HL-60 (cell line): ENCODE data around the gene VSTM2B.

Experiments
- CTCF ChIP-seq: IDR thresholded peaks from one replicate; pipeline ENCODE4 v1.5.1; 2011; ENCODE audit warnings: low read length, control low read depth, inconsistent platforms; ENCODE audit not compliant: insufficient read depth
- GABPA ChIP-seq: IDR thresholded peaks from 2 replicates; pipeline ENCODE4 v1.6.1; 2012; ENCODE audit warnings: low read depth
- POLR2AphosphoS5 ChIP-seq: IDR thresholded peaks from 2 replicates; pipeline ENCODE4 v1.6.1; 2012; ENCODE audit warnings: low read depth
- REST ChIP-seq: IDR thresholded peaks from 2 replicates; pipeline ENCODE4 v1.6.1; 2012; ENCODE audit warnings: low read depth; ENCODE audit not compliant: insufficient replicate concordance
- SPI1 ChIP-seq: IDR thresholded peaks from 2 replicates; pipeline ENCODE4 v1.6.1; 2012; ENCODE audit warnings: low read depth, mild to moderate bottlenecking, borderline replicate concordance

- TF ChIP-seq CTCF, result no peak
- no peak for TF ChIP-seq POLR2AphosphoS5
- no peak for TF ChIP-seq REST
- no peak for TF ChIP-seq GABPA
- TF ChIP-seq SPI1, result no peak
Observed at GRCh38 chr19:29507081-29507860, 18.5 kb upstream of the VSTM2B start.
